HL-60 (cell line): ENCODE data around the gene SNX30.

Experiments used
- GABPA ChIP-seq: IDR thresholded peaks from 2 replicates; pipeline ENCODE4 v1.6.1; 2012; ENCODE audit warnings: low read depth
- TF ChIP-seq, protein P1 (sequence below): IDR thresholded peaks from one replicate; pipeline ENCODE4 v1.5.1; 2011; ENCODE audit warnings: low read length, control low read depth, inconsistent platforms; ENCODE audit not compliant: insufficient read depth

DNA sequence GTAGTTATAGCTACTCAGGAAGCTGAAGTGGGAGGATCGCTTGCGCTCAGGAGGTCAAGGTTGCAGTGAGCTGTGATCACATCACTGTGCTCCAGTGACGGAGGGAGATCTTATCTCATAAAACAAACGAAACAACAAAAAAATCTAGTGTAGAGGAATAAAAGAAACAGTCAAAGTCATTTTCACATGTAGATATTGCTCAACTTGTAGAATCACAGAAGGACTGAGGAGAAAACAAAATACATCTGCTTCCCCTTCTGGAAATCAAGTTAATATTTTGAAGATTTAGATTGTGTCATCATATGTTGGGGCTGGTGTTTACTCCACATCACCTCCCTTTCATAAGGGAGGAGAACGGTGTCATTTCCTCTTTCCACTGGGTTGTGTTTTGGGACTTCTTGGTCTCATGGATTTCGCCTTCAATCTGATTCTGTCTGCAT, 148.3 kb downstream of the SNX30 start:
- TF ChIP-seq, protein P1, sequence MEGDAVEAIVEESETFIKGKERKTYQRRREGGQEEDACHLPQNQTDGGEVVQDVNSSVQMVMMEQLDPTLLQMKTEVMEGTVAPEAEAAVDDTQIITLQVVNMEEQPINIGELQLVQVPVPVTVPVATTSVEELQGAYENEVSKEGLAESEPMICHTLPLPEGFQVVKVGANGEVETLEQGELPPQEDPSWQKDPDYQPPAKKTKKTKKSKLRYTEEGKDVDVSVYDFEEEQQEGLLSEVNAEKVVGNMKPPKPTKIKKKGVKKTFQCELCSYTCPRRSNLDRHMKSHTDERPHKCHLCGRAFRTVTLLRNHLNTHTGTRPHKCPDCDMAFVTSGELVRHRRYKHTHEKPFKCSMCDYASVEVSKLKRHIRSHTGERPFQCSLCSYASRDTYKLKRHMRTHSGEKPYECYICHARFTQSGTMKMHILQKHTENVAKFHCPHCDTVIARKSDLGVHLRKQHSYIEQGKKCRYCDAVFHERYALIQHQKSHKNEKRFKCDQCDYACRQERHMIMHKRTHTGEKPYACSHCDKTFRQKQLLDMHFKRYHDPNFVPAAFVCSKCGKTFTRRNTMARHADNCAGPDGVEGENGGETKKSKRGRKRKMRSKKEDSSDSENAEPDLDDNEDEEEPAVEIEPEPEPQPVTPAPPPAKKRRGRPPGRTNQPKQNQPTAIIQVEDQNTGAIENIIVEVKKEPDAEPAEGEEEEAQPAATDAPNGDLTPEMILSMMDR, result no peak
- no peak for TF ChIP-seq GABPA
